Body of pancreas (tissue), 4 donors: ENCODE results near the gene CARS2.
A peak's percentile ranks its signal among the peaks of the same experiment; 100 is the strongest.

ENCODE experiments used
- POLR2A ChIP-seq, 3 donors: fragments of 450-650 bp; IDR thresholded peaks; one replicate each; pipeline ENCODE4 v1.6.1; 2016; ENCODE audit warnings: antibody characterized with exemption in 3 of 3, mild to moderate bottlenecking in 2 of 3
- TF ChIP-seq, protein P1 (sequence below), 7 experiments: fragments of 450-650 bp in 4 of 7; fragments of 200-600 bp in 3 of 7; sonication (generic) in 3 of 7; IDR thresholded peaks; one replicate each; pipeline ENCODE4 v1.5.1; 2016 to 2019; ENCODE audit warnings: antibody characterized with exemption in 7 of 7

DNA sequence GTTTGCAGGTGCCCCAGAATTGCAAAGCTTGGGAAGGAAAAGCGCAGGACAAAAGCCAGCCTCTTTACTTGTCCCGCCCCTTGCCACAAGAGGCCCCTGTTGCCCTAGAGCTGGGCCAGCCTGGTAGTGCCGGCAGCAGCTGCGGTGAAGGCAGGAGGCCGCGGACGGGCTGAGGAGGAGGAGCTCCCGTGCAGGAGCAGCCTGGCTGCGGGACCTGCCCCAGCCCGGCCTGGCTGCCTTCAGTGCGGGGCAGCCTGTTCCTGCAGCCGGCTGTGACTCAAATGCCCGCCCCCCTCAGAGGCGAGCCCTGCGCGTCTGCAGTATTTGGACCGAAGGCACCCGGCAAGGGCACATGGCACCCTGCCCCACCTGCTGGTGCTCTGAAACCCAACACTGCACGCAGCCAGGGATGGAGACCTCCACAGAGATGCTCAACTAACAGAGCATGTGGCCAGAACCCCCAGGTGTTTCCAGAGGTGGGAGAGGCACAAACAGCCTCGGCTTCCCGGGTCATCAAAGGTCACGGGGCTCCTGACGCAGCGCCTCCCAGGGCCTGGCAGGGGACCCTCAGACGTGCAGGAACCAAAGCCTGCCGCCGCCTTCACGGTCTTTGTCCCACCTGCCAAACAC lies 60.9 kb downstream of the CARS2 start:
- TF ChIP-seq POLR2A (IDR thresholded peaks at IDR 0.05), result no peak
- TF ChIP-seq, protein P1, sequence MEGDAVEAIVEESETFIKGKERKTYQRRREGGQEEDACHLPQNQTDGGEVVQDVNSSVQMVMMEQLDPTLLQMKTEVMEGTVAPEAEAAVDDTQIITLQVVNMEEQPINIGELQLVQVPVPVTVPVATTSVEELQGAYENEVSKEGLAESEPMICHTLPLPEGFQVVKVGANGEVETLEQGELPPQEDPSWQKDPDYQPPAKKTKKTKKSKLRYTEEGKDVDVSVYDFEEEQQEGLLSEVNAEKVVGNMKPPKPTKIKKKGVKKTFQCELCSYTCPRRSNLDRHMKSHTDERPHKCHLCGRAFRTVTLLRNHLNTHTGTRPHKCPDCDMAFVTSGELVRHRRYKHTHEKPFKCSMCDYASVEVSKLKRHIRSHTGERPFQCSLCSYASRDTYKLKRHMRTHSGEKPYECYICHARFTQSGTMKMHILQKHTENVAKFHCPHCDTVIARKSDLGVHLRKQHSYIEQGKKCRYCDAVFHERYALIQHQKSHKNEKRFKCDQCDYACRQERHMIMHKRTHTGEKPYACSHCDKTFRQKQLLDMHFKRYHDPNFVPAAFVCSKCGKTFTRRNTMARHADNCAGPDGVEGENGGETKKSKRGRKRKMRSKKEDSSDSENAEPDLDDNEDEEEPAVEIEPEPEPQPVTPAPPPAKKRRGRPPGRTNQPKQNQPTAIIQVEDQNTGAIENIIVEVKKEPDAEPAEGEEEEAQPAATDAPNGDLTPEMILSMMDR (IDR thresholded peaks at IDR 0.05), result peak in 4 of 7 experiments; percentile 10 to 52 (median 46)
